ENCODE data around the gene ACAD8.

GRCh38 chr11:134273317-134273712, 19.9 kb downstream of the ACAD8 start:
- TF ChIP-seq, protein P1, sequence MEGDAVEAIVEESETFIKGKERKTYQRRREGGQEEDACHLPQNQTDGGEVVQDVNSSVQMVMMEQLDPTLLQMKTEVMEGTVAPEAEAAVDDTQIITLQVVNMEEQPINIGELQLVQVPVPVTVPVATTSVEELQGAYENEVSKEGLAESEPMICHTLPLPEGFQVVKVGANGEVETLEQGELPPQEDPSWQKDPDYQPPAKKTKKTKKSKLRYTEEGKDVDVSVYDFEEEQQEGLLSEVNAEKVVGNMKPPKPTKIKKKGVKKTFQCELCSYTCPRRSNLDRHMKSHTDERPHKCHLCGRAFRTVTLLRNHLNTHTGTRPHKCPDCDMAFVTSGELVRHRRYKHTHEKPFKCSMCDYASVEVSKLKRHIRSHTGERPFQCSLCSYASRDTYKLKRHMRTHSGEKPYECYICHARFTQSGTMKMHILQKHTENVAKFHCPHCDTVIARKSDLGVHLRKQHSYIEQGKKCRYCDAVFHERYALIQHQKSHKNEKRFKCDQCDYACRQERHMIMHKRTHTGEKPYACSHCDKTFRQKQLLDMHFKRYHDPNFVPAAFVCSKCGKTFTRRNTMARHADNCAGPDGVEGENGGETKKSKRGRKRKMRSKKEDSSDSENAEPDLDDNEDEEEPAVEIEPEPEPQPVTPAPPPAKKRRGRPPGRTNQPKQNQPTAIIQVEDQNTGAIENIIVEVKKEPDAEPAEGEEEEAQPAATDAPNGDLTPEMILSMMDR (IDR thresholded peaks at IDR 0.05; ENCODE audit: low read length): no peak
- TF ChIP-seq EZH2 (optimal IDR thresholded peaks at IDR 0.05; ENCODE audit: low read depth, low read length) (no peak), EZH2phosphoT487 (IDR thresholded peaks at IDR 0.05; ENCODE audit: low read length) (no peak)

Measured in MM.1S (cell line).